Measurements from ENCODE around the gene MAP3K4.

DNA sequence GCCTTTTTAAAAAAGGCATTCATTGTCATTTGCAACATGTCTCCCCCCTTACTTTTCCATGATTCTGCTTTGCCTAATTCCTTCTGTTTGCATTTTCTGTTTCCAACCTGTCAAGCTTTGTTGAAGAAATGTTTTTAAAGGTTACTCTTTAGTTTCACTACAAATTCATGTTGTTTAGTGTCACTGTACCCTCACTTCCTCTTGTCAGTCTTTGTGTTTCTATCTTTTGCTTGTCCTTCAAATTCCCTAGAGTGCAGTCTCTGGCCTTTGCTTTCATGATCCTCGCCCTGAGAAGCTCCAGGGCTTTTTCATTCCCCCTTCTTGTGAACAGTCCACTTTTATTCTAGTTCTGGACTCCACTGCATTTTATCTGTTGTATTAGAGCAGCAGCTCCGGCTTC, 90.6 kb downstream of the MAP3K4 start:
- TF ChIP-seq ZNF384 (IDR thresholded peaks at IDR 0.05) (no peak), NFRKB (IDR thresholded peaks at IDR 0.05) (no peak), FOXA1 (IDR thresholded peaks at IDR 0.05) (no peak)
